ENCODE results near the gene AP5M1.

The AP5M1 gene

GRCh38 chr14:57326253-57326652, 57.5 kb downstream of the AP5M1 start:
- TF ChIP-seq, protein P1, sequence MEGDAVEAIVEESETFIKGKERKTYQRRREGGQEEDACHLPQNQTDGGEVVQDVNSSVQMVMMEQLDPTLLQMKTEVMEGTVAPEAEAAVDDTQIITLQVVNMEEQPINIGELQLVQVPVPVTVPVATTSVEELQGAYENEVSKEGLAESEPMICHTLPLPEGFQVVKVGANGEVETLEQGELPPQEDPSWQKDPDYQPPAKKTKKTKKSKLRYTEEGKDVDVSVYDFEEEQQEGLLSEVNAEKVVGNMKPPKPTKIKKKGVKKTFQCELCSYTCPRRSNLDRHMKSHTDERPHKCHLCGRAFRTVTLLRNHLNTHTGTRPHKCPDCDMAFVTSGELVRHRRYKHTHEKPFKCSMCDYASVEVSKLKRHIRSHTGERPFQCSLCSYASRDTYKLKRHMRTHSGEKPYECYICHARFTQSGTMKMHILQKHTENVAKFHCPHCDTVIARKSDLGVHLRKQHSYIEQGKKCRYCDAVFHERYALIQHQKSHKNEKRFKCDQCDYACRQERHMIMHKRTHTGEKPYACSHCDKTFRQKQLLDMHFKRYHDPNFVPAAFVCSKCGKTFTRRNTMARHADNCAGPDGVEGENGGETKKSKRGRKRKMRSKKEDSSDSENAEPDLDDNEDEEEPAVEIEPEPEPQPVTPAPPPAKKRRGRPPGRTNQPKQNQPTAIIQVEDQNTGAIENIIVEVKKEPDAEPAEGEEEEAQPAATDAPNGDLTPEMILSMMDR (IDR thresholded peaks at IDR 0.05) = no peak

DNA sequence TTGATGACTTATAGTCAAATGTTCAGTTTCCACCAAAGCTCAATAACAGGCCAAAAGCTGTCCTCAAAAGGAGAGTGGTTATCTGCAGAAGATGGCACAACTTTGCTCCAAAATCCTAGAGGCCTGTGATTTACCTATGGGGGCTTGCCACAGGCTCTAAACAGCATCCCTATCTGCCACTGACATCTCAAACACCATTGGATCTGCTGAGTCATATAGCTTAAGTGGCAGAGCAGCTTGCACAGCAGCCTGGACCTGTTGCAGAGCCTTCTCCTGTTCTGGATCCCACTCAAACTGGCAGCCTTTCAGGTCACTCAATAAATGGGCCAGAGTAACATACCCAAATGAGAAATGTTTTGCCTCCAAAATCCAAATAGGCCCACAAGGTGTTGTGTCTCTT, 61.1 kb downstream of the AP5M1 start:
- TF ChIP-seq, protein P1 (IDR thresholded peaks at IDR 0.05) = no peak

- TF ChIP-seq, protein P1 (IDR thresholded peaks at IDR 0.05) = no peak
Measured at GRCh38 chr14:57345106-57345505, 76.3 kb downstream of the AP5M1 start.

DNA sequence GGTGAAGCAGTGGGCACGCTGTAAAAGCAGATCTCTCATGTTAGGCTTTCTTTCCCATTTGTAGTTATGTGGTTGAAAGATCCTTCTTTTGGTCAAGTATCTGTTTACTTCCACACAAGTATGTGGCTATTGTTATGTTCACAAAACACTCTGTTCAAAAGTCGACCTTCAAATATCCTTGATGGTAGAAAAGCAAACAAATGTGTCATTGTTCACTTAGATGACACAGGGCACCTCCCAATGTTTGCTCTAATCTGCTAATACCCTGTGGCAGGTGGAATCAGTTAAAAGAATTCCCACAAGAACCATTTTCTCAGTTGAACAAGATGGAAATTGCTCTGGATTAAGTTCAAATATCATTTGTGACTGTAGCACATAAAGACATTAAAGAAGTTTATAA, 78.0 kb downstream of the AP5M1 start:
- TF ChIP-seq, protein P1 (IDR thresholded peaks at IDR 0.05) = no peak
